ENCODE results near the gene LRCOL1.

- TF ChIP-seq EZH2 (optimal IDR thresholded peaks at IDR 0.05; ENCODE audit: low read depth, low read length) (no peak), CTCF (IDR thresholded peaks at IDR 0.05; ENCODE audit: low read length) (no peak), EZH2phosphoT487 (IDR thresholded peaks at IDR 0.05; ENCODE audit: low read length) (no peak)
These were observed 23.5 kb downstream of the LRCOL1 start for GRCh38 chr12:132586929-132587328.
